Testis (tissue), 3 donors: ENCODE measurements around the gene CDH13. TPM values are rescaled to one million over a fixed set of nuclear protein-coding genes. Genes with fewer than 3 reads are reported as not detected.

Source experiments
- DNase-seq: peaks from one replicate; pipeline ENCODE4 v3.0.0-alpha.2; 2019
- H3K27ac ChIP-seq, 2 donors: fragments of 200-600 bp; sonication (generic); one replicate each; pipeline ENCODE4 v1.5.1; 2019
- H3K27me3 ChIP-seq: fragments of 200-600 bp; sonication (generic); one replicate; pipeline ENCODE4 v1.5.1; 2019
- H3K36me3 ChIP-seq: fragments of 200-600 bp; sonication (generic); one replicate; pipeline ENCODE4 v1.5.1; 2017; ENCODE audit warnings: low read depth; ENCODE audit errors: missing control alignments
- H3K4me1 ChIP-seq: fragments of 200-600 bp; sonication (generic); one replicate; pipeline ENCODE4 v1.5.1; 2019
- H3K4me3 ChIP-seq, 2 donors: fragments of 200-600 bp; sonication (generic); one replicate each; pipeline ENCODE4 v1.5.1; 2017 to 2019
- H3K9me3 ChIP-seq: fragments of 200-600 bp; sonication (generic); one replicate; pipeline ENCODE4 v1.5.1; 2017
- CTCF ChIP-seq, 3 experiments: fragments of 450-650 bp in 2 of 3; fragments of 200-600 bp in 1 of 3; sonication (generic) in 1 of 3; IDR thresholded peaks; one replicate each; pipeline ENCODE4 v1.5.1; 2016 to 2019; ENCODE audit warnings: antibody characterized with exemption in 3 of 3, mild to moderate bottlenecking in 2 of 3, moderate library complexity in 1 of 3
- POLR2A ChIP-seq: fragments of 450-650 bp; IDR thresholded peaks from one replicate; pipeline ENCODE4 v1.6.1; 2017; ENCODE audit warnings: antibody characterized with exemption, mild to moderate bottlenecking, moderate library complexity
- WGBS, 2 donors: methylation state at CpG; one replicate each; pipeline ENCODE4 v1.1.5; 2018; 5-methylcytosine and 5-hydroxymethylcytosine counted together
- intact Hi-C: fragments of 100-400 bp; cut with DNase I; formaldehyde crosslinking; loops from one replicate; pipeline ENCODE4 v1.15.1; 2023; ENCODE audit warnings: low total_unique reads
- polyA plus RNA-seq: library from polyadenylated mRNA; stranded (reverse); fragments of 350-450 nt; fragmentation: Illumina TruSeq; extraction: RNeasy Lipid Tissue Mini Kit (QIAGEN cat#74804); gene quantifications from one replicate; pipeline ENCODE4 v1.2.3, GENCODE V29; 2014; ENCODE audit warnings: low read depth, low replicate concordance; ENCODE audit not compliant: insufficient read depth
- total RNA-seq, 2 donors: library from RNA; depleted of rRNA; stranded (reverse); fragments of >200 nt; gene quantifications; one replicate each; pipeline ENCODE4 v1.2.3, GENCODE V29; 2016

CDH13 gene
- total and polyA plus RNA-seq, 3 donors from 2014 or later, result 1.2 to 11.1 (median 2.0) TPM

GRCh38 chr16:82937926-82938520, 311.3 kb downstream of the CDH13 start:
- H3K4me1 ChIP-seq, result no peaks in the 10 kb centered on the region
- intact Hi-C loops, result no loop called here
- TF ChIP-seq CTCF (IDR thresholded peaks at IDR 0.05) (no peak), POLR2A (no peak)
- no peaks in the 10 kb centered on the region for H3K27me3 ChIP-seq
- H3K4me3 ChIP-seq, result no peak overlapping the region
- no peak for DNase-seq
- H3K27ac ChIP-seq, result no peak overlapping the region
- no peaks in the 10 kb centered on the region for H3K9me3 ChIP-seq
- no peaks in the 10 kb centered on the region for H3K36me3 ChIP-seq
- WGBS, 2 donors, result 41 to 44% methylated on average over 7 of the region's 7 CpGs

GRCh38 chr16:82943371-82943770, 316.6 kb downstream of the CDH13 start:
- H3K27me3 ChIP-seq, result no peaks in the 10 kb centered on the region
- no peak overlapping the region for H3K4me3 ChIP-seq
- 95 to 97% methylated on average over 1 of the region's 1 CpG for WGBS, 2 donors
- DNase-seq, result no peak
- TF ChIP-seq POLR2A (no peak), CTCF (IDR thresholded peaks at IDR 0.05) (no peak)
- H3K27ac ChIP-seq, result no peak overlapping the region
- H3K36me3 ChIP-seq, result no peaks in the 10 kb centered on the region
- intact Hi-C loops, result no loop called here
- H3K4me1 ChIP-seq, result no peaks in the 10 kb centered on the region
- no peaks in the 10 kb centered on the region for H3K9me3 ChIP-seq

- no peak overlapping the region for H3K27ac ChIP-seq
- no peaks in the 10 kb centered on the region for H3K4me1 ChIP-seq
- DNase-seq, result no peak
- no peaks in the 10 kb centered on the region for H3K27me3 ChIP-seq
- intact Hi-C loops, result no loop called here
- no peaks in the 10 kb centered on the region for H3K9me3 ChIP-seq
- TF ChIP-seq CTCF (IDR thresholded peaks at IDR 0.05) (no peak), POLR2A (no peak)
- H3K36me3 ChIP-seq, result no peaks in the 10 kb centered on the region
- no peak overlapping the region for H3K4me3 ChIP-seq
- 79 to 88% methylated on average over 12 of the region's 12 CpGs for WGBS, 2 donors
Measured at GRCh38 chr16:82945420-82946101, 318.8 kb downstream of the CDH13 start.

- intact Hi-C loops, result no loop called here
- Histone ChIP-seq H3K4me1 (no peaks in the 10 kb centered on the region), H3K27me3 (no peaks in the 10 kb centered on the region), H3K9me3 (no peaks in the 10 kb centered on the region), H3K27ac (no peak overlapping the region), H3K4me3 (no peak overlapping the region), H3K36me3 (no peaks in the 10 kb centered on the region)
- TF ChIP-seq CTCF (IDR thresholded peaks at IDR 0.05) (no peak), POLR2A (no peak)
- no peak for DNase-seq
Measured at GRCh38 chr16:82947698-82948097, 320.9 kb downstream of the CDH13 start.

- TF ChIP-seq CTCF (IDR thresholded peaks at IDR 0.05), result no peak
- no peak for TF ChIP-seq POLR2A
- WGBS, 2 donors, result 87 to 90% methylated on average over 5 of the region's 5 CpGs
- Histone ChIP-seq H3K27ac (no peak overlapping the region), H3K36me3 (no peaks in the 10 kb centered on the region), H3K9me3 (no peaks in the 10 kb centered on the region), H3K27me3 (no peaks in the 10 kb centered on the region), H3K4me1 (no peaks in the 10 kb centered on the region), H3K4me3 (no peak overlapping the region)
- DNase-seq, result no peak
- intact Hi-C loops, result no loop called here
Measured at GRCh38 chr16:82949016-82949415, 322.2 kb downstream of the CDH13 start.
